ENCODE results near the gene COL7A1. TPM values are rescaled to one million over a fixed set of nuclear protein-coding genes. Genes with fewer than 3 reads are reported as not detected.

COL7A1 gene
- total RNA-seq, 1 experiment from 2014 or later, result 91.2 TPM

DNA sequence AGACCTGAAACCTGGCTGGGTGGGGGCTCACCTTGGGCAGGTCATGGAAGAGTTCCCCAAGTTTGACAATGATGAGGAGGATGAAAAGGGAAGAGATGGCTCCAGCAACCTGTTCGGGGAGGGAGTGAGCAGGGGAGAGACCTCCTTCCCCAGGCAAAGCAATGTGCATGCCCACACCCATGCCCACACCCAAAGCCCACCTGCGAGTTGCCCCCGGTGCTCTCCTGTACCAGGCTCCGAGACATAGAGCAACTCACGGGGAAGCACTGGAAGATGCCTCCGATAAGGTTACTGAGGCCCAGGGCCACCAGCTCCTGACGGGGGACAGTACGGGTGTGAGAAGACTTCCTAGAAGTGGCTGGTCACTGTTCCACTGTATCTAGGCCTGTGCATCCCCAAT is 35.3 kb upstream of the COL7A1 start:
- H3K27me3 ChIP-seq (ENCODE audit: insufficient read depth, low read depth), result no peaks in the 10 kb centered on the region
- H3K4me2 ChIP-seq, result no peak overlapping the region
- no peaks in the 10 kb centered on the region for H3K9me2 ChIP-seq (ENCODE audit: insufficient read depth)
- H3K9me3 ChIP-seq (ENCODE audit: insufficient read depth, low read depth), result no peaks in the 10 kb centered on the region
- H2AFZ ChIP-seq, result no peak overlapping the region
- H3F3A ChIP-seq (ENCODE audit: insufficient read depth, low read depth), result 0 out of 2 replicates have a peak, but pooled peaks cover 6% of the 10 kb centered on the region
- intact Hi-C loops (cut with micrococcal nuclease; ENCODE audit: unreplicated experiment), result no loop called here
- H3K79me2 ChIP-seq (ENCODE audit: low read depth), result no peaks in the 10 kb centered on the region
- H3K27ac ChIP-seq, result no peak overlapping the region
- no peak for TF ChIP-seq EZH2 (IDR thresholded peaks at IDR 0.05; ENCODE audit: low read depth)
- TF ChIP-seq, protein P1, sequence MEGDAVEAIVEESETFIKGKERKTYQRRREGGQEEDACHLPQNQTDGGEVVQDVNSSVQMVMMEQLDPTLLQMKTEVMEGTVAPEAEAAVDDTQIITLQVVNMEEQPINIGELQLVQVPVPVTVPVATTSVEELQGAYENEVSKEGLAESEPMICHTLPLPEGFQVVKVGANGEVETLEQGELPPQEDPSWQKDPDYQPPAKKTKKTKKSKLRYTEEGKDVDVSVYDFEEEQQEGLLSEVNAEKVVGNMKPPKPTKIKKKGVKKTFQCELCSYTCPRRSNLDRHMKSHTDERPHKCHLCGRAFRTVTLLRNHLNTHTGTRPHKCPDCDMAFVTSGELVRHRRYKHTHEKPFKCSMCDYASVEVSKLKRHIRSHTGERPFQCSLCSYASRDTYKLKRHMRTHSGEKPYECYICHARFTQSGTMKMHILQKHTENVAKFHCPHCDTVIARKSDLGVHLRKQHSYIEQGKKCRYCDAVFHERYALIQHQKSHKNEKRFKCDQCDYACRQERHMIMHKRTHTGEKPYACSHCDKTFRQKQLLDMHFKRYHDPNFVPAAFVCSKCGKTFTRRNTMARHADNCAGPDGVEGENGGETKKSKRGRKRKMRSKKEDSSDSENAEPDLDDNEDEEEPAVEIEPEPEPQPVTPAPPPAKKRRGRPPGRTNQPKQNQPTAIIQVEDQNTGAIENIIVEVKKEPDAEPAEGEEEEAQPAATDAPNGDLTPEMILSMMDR (conservative IDR thresholded peaks at IDR 0.05), result no peak
- H3K36me3 ChIP-seq (ENCODE audit: low read depth), result no peaks in the 10 kb centered on the region
- BruUV-seq (replicated peaks), result no TSS peak
- DNase-seq, result no peak
- no peaks in the 10 kb centered on the region for H3K4me1 ChIP-seq (replicated peaks; ENCODE audit: insufficient read depth)
- ChIA-PET POLR2A (ENCODE audit: unreplicated experiment) (no interaction called here), CTCF (no interaction called here)
- no peak overlapping the region for H3K4me3 ChIP-seq
- 0 out of 2 replicates have a peak, but pooled peaks cover 5% of the 10 kb centered on the region for H4K20me1 ChIP-seq (ENCODE audit: insufficient read depth)

DNA sequence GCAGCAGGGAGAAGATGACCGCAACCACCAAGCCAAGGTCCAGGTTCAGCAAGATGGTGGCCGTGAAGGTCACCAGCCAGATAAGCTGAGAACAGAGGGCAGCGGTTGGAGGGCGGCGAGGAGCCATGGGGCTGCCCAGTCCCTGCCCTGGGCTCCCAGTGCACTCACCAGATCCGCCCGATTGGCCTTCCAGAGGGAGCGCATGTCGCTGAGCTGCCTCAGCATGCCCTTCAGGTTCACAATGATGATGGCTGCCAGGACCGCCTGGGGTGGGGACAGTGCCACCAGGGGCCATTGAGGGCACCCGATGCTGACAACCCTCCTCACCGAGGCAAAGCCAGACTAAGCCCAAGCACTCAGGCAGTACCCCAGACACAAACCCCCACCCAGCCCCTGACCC is 34.8 kb upstream of the COL7A1 start:
- TF ChIP-seq, protein P1 (conservative IDR thresholded peaks at IDR 0.05), result no peak
- no peak for TF ChIP-seq EZH2 (IDR thresholded peaks at IDR 0.05; ENCODE audit: low read depth)
- Histone ChIP-seq H3K27me3 (ENCODE audit: insufficient read depth, low read depth) (no peaks in the 10 kb centered on the region), H3K27ac (no peak overlapping the region), H3K4me3 (no peak overlapping the region), H3K4me1 (replicated peaks; ENCODE audit: insufficient read depth) (no peaks in the 10 kb centered on the region), H4K20me1 (ENCODE audit: insufficient read depth) (0 out of 2 replicates have a peak, but pooled peaks cover 5% of the 10 kb centered on the region), H3K9me2 (ENCODE audit: insufficient read depth) (no peaks in the 10 kb centered on the region), H3K36me3 (ENCODE audit: low read depth) (no peaks in the 10 kb centered on the region), H3F3A (ENCODE audit: insufficient read depth, low read depth) (0 out of 2 replicates have a peak, but pooled peaks cover 6% of the 10 kb centered on the region), H3K9me3 (ENCODE audit: insufficient read depth, low read depth) (no peaks in the 10 kb centered on the region), H3K79me2 (ENCODE audit: low read depth) (no peaks in the 10 kb centered on the region), H3K4me2 (no peak overlapping the region), H2AFZ (no peak overlapping the region)
- POLR2A ChIA-PET (ENCODE audit: unreplicated experiment), result no interaction called here
- no TSS peak for BruUV-seq (replicated peaks)
- CTCF ChIA-PET, result no interaction called here
- DNase-seq, result no peak
- intact Hi-C loops (cut with micrococcal nuclease; ENCODE audit: unreplicated experiment), result no loop called here

DNA sequence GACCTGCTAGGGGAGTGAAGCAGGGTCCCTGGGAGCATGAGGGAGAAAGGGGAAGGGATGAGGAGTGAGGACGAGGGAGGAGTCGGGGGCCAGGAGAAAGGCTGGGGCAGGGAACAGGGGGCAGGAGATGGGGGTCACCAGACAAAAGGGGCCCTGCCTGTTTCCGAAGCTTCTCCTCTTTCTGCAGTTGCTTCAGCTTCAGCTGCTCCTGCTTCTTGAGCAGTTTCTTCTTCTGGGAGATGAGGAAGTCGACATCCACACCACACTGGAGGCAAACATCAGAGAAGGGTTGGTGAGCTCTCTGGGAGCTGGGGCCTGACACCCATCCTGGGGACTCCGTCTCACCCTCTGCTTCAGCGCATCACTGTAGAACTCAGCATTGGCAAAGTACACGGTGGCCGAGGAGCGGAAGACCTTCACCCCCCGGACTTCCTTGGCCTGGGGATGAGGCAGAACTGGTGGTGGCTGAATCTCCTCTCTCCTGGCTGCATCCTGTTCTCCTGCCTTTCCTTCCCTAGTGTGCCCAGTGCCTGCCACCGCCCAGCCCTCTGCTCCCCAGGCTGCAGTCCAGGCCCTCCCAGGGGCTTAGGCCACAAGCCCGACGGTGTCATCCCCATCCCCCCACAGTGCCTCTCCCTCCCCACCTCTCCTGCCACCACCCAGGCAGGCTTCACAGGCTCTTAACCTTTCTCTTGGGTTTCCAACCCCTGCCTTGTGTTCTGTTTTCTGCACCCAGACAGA is 33.3 kb upstream of the COL7A1 start:
- no peaks in the 10 kb centered on the region for H3K36me3 ChIP-seq (ENCODE audit: low read depth)
- intact Hi-C loops (cut with micrococcal nuclease; ENCODE audit: unreplicated experiment), result no loop called here
- no peak overlapping the region for H3K27ac ChIP-seq
- H4K20me1 ChIP-seq (ENCODE audit: insufficient read depth), result no peaks in the 10 kb centered on the region
- POLR2A ChIA-PET (ENCODE audit: unreplicated experiment), result no interaction called here
- no peak overlapping the region for H3K4me3 ChIP-seq
- H3K4me2 ChIP-seq, result no peak overlapping the region
- no peaks in the 10 kb centered on the region for H3K4me1 ChIP-seq (replicated peaks; ENCODE audit: insufficient read depth)
- no peaks in the 10 kb centered on the region for H3K27me3 ChIP-seq (ENCODE audit: insufficient read depth, low read depth)
- no peaks in the 10 kb centered on the region for H3F3A ChIP-seq (ENCODE audit: insufficient read depth, low read depth)
- CTCF ChIA-PET, result no interaction called here
- no peaks in the 10 kb centered on the region for H3K9me2 ChIP-seq (ENCODE audit: insufficient read depth)
- H3K9me3 ChIP-seq (ENCODE audit: insufficient read depth, low read depth), result no peaks in the 10 kb centered on the region
- no peaks in the 10 kb centered on the region for H3K79me2 ChIP-seq (ENCODE audit: low read depth)
- no peak for DNase-seq
- no TSS peak for BruUV-seq (replicated peaks)
- TF ChIP-seq, protein P1 (conservative IDR thresholded peaks at IDR 0.05), result no peak
- TF ChIP-seq EZH2 (IDR thresholded peaks at IDR 0.05; ENCODE audit: low read depth), result no peak
- H2AFZ ChIP-seq, result no peak overlapping the region
